Amygdala (tissue), 56 donors: ENCODE results near the gene DENND4A.
"Not testable (repeated sequence)": the region's sequence is repeated elsewhere in the genome, so short reads cannot be mapped to it uniquely, and the experiment has no call there.

Source experiments
- DNase-seq, 56 donors: peaks; one replicate each; lab custom pipeline; 2025; lab: John Stamatoyannopoulos, UW

The DENND4A gene

GRCh38 chr15:65762399-65762798, 29.7 kb downstream of the DENND4A start:
- DNase-seq = no peak

- DNase-seq = no peak
These were observed 30.7 kb downstream of the DENND4A start for GRCh38 chr15:65761210-65761926.

DNA sequence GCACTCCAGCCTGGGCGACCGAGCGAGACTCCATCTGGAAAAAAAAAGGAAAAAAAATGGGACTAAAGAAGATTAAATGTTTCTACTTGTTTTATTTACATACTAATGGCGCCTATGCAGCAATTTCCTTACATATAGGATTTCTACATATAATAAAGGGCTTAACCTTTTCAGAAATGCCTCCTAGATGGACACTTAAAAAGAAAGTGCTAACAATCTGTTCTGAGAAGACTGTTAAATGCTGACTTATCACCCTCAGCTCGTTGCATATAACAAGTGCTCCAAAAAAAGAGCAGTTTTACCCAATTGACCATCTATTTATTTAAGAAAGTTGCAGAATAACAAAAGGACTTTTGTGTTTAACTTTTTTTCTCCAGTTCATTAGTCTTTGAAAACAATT, 32.7 kb downstream of the DENND4A start:
- DNase-seq = no peak

DNA sequence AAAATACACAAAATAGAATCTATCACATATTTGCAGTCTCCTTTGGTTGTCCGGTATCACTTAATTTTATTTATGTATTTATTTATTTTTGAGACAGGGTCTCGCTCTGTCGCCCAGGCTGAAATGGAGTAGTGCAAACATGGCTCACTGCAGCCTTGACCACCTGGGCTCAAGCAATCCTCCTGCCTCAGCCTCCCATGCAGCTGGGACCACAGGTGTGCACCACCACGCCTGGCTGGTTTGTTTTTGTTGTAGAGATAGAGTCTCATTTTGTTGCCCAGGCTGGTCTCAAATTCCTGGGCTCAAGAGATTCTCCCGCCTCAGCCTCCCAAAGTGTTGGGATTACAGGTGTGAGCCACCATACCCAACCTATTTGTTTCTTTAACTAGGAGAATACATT, 33.9 kb downstream of the DENND4A start:
- no peak for DNase-seq

DNA sequence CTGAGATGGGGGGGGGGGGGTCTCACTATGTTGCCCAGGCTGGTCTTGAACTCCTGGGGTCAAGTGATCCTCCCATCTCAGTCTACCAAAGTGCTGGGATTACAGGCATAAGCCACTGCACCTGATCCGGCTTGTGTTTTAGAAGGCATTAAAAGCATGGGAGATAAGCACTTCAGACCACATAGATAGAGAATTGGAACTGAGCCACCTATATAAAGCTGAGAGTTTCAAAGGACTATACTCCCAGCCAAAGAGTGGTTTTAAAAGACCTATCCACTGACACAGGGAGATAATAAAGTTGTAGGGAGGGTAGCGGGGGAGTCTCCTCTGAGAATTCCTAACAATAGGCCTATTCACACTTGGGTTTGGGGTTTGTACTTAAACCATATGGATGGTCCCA, 34.8 kb downstream of the DENND4A start:
- DNase-seq = no peak

- no peak for DNase-seq
These were observed 39.9 kb downstream of the DENND4A start for GRCh38 chr15:65752151-65752700.

DNA sequence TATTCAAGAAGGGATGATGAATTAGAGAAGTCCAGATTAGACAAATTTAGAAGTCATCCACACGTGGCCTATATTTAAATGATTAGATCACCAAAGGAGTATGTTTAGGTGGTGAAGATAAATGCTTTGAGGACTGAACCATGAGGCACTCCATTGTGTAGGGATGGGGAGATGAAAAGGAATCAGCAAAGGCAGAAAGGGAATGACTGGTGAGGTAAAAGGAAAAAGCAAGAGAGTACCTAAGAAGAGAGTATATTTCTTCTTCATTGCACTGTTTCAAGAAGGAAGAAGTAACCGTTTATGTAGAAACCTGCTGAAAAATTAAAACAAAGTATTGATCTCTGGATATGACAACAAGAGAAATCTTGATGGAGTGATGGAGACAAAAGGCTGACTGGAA, 40.7 kb downstream of the DENND4A start:
- no peak for DNase-seq

- DNase-seq = no peak
These were observed 44.8 kb downstream of the DENND4A start for GRCh38 chr15:65747265-65747664.

- DNase-seq = no peak
These were observed 48.3 kb downstream of the DENND4A start for GRCh38 chr15:65743637-65744252.

DNA sequence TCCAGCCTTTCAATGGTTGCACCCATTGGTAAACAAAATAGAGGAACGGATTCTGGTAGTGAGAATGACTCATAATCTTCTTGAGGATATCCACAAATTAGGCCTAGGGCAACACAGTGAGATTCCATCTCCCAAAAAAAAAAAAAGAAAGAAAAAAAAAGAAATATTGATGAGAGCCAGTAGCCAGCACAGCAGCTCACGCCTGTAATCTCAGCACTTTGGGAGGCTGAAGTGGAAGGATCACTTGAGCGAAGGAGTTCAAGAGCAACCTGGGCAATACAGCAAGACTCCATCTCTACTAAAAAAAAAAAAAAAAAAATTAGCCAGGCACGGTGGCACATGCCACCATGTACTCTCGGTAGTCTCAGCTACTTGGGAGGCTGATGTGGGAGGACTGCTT, 51.9 kb downstream of the DENND4A start:
- no peak for DNase-seq

- no peak for DNase-seq
These were observed 53.4 kb downstream of the DENND4A start for GRCh38 chr15:65738649-65739048.

DNA sequence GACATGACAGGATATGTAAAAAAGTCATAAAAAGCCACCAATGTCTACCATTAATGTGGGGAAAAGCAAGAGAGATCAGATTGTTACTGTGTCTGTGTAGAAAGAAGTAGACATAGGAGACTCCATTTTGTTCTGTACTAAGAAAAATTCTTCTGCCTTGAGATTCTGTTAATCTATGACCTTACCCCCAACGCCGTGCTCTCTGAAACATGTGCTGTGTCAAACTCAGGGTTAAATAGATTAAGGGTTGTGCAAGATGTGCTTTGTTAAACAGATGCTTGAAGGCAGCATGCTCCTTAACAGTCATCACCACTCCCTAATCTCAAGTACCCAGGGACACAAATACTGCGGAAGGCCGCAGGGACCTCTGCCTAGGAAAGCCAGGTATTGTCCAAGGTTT, 58.5 kb downstream of the DENND4A start:
- not testable (repeated sequence) for DNase-seq

GRCh38 chr15:65732698-65733097, 59.4 kb downstream of the DENND4A start:
- no peak for DNase-seq

- no peak for DNase-seq
These were observed 60.2 kb downstream of the DENND4A start for GRCh38 chr15:65731926-65732325.

DNA sequence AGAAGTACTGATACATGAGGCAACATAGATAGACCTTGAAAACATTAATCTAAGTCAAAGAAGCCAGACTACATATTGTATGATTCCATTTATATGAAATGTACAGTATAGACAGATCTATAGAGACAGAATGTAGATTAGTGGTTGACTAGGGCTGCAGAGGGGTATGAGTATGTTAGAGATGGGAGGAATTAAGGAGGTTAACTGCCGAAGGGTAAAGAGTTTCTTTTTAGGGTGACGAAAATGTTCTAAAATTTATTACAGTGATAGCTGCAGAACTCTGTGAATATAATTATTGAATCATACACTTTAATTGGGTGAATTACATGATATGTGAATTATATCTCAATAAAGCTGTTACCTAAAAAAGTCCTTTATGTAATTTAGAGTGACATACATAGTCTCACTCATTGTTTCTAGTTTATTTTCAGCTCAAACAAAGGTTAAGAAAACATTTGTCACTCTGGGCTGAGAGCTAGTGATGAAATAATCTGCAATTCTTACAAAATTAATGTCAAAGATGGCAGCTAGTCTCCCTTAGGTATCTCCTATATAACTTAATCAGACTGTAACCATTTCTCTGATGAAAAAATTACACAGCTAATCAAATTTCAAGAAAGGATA, 61.4 kb downstream of the DENND4A start:
- DNase-seq = no peak

- no peak for DNase-seq
These were observed 67.5 kb downstream of the DENND4A start for GRCh38 chr15:65724464-65725215.

- no peak for DNase-seq
These were observed 68.2 kb downstream of the DENND4A start for GRCh38 chr15:65723876-65724275.

- no peak for DNase-seq
These were observed 69.9 kb downstream of the DENND4A start for GRCh38 chr15:65722191-65722590.

GRCh38 chr15:65712415-65712814, 79.7 kb downstream of the DENND4A start:
- no peak for DNase-seq

DNA sequence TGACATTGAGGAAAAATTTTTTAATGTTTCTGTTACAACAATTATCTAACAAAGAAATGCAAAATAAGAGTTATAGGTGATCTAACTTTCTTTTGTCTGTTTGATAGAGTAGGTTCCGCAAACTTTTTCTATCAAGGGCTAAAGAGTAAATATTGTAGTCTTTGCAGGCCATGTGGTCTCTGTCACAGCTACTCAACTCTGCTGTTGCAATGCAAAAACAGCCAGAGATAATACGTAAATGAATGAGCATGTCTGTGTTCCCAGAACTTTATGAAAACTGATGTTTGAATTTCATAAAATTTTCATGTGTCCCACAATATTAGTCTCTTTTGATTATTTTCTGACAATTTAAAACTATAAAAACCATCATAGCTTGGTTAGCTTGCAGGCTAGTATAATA, 97.0 kb downstream of the DENND4A start:
- DNase-seq = no peak

DNA sequence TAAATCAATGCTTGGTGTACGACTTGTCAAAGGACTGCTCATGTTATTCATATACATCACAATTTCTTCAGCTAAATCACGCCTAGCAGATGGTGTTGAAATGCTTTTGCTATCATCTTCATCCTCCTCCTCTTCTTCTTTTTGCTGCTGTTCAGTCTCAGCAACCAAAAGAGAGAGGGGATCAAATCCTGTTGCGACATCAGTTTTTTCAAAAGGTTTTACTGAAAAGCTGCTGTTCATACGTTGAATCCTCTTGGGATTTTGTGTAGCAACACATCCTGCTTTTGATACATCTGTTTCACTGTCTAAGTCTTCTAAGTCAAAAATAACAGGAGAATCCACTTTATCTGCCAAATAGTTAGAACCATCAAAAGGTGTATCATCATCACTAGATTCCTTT, 101.3 kb downstream of the DENND4A start:
- DNase-seq = no peak
